GM10248 (cell line): ENCODE results near the gene C3orf22.

Experiments
- CTCF ChIA-PET: fragments of 300-600 bp; sonication (Branson Sonifier 250); formaldehyde crosslinking; extraction: SDS; loops from one replicate; lab custom pipeline; 2021; ENCODE audit warnings: antibody characterized with exemption; lab: Yijun Ruan, JAX
- POLR2A ChIA-PET: fragments of 350-650 bp; sonication (Branson Sonifier 250); formaldehyde crosslinking; extraction: SDS; loops from one replicate; lab custom pipeline; 2020; ENCODE audit warnings: antibody characterized with exemption; lab: Yijun Ruan, JAX
- DNase-seq: peaks from one replicate; pipeline ENCODE4 v3.0.0; 2012; ENCODE audit errors: extremely low spot score
- TF ChIP-seq, protein P1 (sequence below): IDR thresholded peaks from 2 replicates; pipeline ENCODE4 v1.5.1; 2012; ENCODE audit warnings: mild to moderate bottlenecking, low read depth; ENCODE audit errors: extremely low read depth, missing control alignments, control extremely low read depth

Gene C3orf22

DNA sequence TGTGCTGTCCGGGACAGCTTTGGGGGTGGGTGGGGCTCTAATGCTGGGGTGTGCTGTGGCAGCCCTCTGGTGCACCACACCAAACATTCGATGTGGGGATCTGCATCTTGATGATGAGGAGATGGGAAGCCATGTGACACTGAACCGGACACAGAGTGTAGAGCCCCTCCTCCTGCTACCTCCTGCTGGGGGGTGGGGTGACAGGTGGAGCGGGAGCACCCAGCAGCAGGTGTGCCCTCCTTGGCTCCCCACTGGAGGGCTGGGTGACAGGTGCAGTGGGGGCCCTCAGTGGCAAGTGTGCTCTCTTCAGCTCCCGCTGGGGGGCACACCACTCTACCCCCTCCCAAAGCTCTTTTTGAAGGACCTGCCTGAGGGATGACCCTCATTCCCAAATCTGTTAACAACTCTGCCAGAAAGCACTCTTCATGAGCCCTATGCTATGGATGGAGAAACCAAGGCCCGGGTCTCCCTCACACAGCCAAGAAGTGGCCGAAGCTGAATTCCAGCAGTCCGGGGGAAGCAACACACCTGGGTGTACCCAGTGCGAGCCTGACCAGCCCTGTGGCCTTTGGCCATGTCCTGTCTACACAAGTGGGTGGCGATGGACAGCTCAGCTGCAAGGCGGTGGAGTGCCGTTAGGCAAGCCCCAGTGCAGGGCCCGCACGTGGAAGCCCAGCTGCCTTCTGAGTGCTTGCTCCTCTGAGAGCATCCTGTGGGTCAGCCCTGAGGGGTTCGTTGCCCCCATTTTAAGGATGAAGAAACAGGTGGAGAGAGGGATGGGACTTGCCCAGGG is 40.5 kb downstream of the C3orf22 start:
- no peak for DNase-seq
- TF ChIP-seq, protein P1, sequence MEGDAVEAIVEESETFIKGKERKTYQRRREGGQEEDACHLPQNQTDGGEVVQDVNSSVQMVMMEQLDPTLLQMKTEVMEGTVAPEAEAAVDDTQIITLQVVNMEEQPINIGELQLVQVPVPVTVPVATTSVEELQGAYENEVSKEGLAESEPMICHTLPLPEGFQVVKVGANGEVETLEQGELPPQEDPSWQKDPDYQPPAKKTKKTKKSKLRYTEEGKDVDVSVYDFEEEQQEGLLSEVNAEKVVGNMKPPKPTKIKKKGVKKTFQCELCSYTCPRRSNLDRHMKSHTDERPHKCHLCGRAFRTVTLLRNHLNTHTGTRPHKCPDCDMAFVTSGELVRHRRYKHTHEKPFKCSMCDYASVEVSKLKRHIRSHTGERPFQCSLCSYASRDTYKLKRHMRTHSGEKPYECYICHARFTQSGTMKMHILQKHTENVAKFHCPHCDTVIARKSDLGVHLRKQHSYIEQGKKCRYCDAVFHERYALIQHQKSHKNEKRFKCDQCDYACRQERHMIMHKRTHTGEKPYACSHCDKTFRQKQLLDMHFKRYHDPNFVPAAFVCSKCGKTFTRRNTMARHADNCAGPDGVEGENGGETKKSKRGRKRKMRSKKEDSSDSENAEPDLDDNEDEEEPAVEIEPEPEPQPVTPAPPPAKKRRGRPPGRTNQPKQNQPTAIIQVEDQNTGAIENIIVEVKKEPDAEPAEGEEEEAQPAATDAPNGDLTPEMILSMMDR, result no peak
- ChIA-PET POLR2A (no interaction called here), CTCF (interaction anchor here (0.7 to 2.1 kb wide), 5 partner anchors 8 to 1030 kb away, joined by 3 to 12 read pairs (median 4); no protein-coding TSS in a partner anchor)

- POLR2A ChIA-PET, result no interaction called here
- CTCF ChIA-PET, result no interaction called here
- DNase-seq, result no peak
- TF ChIP-seq, protein P1, result no peak
These were observed 41.3 kb downstream of the C3orf22 start, which contains the start of gene UROC1 for GRCh38 chr3:126517291-126517951. Gene UROC1 (minus strand): TSS chr3:126517773. CDS start chr3:126517719, 54 bp downstream.

GRCh38 chr3:126516936-126517290 is 41.8 kb downstream of the C3orf22 start:
- DNase-seq, result no peak
- ChIA-PET CTCF (no interaction called here), POLR2A (no interaction called here)
- TF ChIP-seq, protein P1, result no peak

DNA sequence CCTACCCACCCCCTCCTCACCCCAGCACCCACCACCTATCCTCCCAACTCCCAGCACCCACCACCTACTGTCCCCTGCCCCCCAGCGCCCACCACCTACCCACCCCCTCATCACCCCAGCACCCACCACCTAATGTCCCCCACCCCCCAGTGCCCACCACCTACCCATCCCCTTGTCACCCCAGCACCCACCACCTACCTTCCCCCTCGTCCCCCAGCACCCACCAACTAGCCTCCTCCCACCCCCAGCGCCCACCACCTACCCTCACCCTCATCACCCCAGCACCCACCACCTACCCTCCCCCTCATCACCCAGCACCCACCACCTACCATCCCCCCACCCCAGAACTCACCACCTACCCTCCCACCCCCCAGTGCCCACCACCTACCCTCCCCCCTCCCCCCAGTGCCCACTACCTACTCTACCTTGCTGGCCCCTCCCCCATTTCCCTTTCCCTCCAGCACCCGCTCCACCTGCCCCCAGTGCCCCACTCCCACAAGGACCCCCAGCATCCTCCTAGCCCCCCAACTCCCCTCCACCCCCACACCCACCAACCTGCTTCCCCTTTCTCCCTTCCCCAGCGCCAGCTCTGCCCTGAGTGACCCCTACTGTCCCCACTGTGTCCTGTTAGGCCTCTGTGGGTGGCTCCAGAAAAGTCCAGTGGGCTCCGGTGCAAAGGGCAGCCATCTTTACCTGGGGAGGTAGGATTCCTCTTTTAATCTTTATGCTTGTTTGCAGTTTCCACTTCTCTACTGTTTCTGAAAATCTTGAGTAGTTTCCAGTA is 42.4 kb downstream of the C3orf22 start:
- DNase-seq, result no peak
- TF ChIP-seq, protein P1, result no peak
- POLR2A ChIA-PET, result no interaction called here
- CTCF ChIA-PET, result no interaction called here

GRCh38 chr3:126515066-126515706 is 43.5 kb downstream of the C3orf22 start:
- ChIA-PET POLR2A (no interaction called here), CTCF (interaction anchor here (3.0 kb wide), 1 partner anchor 8 kb away, joined by 21 read pairs; the partner anchor contains the start of gene CHST13)
- DNase-seq, result no peak
- TF ChIP-seq, protein P1, result no peak
